Measurements from ENCODE around the gene ADAP1.
A peak's percentile ranks its signal among the peaks of the same experiment; 100 is the strongest.

Gene ADAP1

DNA sequence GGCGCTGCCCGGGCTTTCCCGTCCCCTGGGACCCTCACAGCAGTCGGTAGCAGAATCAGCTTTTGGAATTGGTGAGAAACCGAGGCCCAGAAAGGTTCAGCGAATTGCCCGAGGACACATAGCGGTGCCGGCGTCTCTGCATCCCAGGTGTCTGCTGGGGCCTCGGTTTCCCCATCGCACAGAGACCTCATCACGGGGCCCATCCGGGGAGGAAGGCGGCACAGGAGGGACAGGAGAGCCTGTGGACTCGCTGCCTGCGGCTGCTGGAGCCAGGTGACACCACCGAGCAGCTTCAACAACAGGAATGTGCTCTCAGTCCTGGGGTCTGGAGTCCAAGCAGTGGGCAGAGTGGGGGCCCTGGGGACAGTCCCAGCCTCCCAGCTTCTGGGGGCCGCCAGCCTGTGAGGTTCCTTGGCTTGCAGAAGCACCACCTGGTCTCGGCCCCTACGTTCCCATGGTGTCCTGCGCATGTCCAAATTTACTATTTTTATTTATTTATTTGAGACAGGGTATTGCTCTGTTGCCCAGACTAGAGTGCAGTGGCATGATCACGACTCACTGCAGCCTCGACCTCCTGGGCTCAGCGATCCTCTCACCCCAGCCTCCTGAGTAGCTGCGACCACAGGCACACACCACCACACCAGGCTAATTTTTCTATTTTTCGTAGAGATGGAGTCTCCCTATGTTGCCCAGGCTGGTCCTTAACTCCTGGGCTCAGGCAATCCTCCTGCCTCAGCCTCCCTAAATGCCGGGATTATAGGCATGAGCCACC, 21.4 kb upstream of the ADAP1 start:
- peaks cover 4% of the 10 kb centered on the region; the same call in 1 of the 2 replicates for H4K20me1 ChIP-seq (ENCODE audit: low read depth, low read length)
- peak overlapping the region; percentile 94; the same call in 1 of the 2 replicates for H3K9ac ChIP-seq (ENCODE audit: low read length)
- H3K4me2 ChIP-seq (ENCODE audit: low read depth, low read length, poor library complexity, severe bottlenecking): peak overlapping the region; percentile 33
- H2AFZ ChIP-seq (ENCODE audit: low read depth, low read length, severe bottlenecking): no peak overlapping the region
- no peak for TF ChIP-seq EZH2phosphoT487 (conservative IDR thresholded peaks at IDR 0.05; ENCODE audit: low read length)
- TF ChIP-seq, protein P1, sequence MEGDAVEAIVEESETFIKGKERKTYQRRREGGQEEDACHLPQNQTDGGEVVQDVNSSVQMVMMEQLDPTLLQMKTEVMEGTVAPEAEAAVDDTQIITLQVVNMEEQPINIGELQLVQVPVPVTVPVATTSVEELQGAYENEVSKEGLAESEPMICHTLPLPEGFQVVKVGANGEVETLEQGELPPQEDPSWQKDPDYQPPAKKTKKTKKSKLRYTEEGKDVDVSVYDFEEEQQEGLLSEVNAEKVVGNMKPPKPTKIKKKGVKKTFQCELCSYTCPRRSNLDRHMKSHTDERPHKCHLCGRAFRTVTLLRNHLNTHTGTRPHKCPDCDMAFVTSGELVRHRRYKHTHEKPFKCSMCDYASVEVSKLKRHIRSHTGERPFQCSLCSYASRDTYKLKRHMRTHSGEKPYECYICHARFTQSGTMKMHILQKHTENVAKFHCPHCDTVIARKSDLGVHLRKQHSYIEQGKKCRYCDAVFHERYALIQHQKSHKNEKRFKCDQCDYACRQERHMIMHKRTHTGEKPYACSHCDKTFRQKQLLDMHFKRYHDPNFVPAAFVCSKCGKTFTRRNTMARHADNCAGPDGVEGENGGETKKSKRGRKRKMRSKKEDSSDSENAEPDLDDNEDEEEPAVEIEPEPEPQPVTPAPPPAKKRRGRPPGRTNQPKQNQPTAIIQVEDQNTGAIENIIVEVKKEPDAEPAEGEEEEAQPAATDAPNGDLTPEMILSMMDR (IDR thresholded peaks at IDR 0.05; ENCODE audit: insufficient read depth, low read length, poor library complexity, severe bottlenecking): no peak
- peaks cover 13% of the 10 kb centered on the region; the same call in 1 of the 2 replicates for H3K36me3 ChIP-seq (ENCODE audit: low read length)
- no peaks in the 10 kb centered on the region for H3K27me3 ChIP-seq (ENCODE audit: low read length)
- H3K4me3 ChIP-seq (ENCODE audit: insufficient read depth, low read length, poor library complexity, severe bottlenecking): peak overlapping the region; percentile 98
- 0 out of 2 replicates have a peak, but pooled peaks cover 5% of the 10 kb centered on the region for H3F3A ChIP-seq (ENCODE audit: insufficient read depth)
- H3K9me3 ChIP-seq (ENCODE audit: insufficient read depth, low read length): no peaks in the 10 kb centered on the region
- no peak overlapping the region for H3K27ac ChIP-seq (ENCODE audit: low read depth, low read length)
- H3K79me2 ChIP-seq (ENCODE audit: insufficient read depth, low read length): peaks cover 36% of the 10 kb centered on the region
- no peaks in the 10 kb centered on the region for H3K9me2 ChIP-seq (replicated peaks; ENCODE audit: insufficient read depth, low read length)

DNA sequence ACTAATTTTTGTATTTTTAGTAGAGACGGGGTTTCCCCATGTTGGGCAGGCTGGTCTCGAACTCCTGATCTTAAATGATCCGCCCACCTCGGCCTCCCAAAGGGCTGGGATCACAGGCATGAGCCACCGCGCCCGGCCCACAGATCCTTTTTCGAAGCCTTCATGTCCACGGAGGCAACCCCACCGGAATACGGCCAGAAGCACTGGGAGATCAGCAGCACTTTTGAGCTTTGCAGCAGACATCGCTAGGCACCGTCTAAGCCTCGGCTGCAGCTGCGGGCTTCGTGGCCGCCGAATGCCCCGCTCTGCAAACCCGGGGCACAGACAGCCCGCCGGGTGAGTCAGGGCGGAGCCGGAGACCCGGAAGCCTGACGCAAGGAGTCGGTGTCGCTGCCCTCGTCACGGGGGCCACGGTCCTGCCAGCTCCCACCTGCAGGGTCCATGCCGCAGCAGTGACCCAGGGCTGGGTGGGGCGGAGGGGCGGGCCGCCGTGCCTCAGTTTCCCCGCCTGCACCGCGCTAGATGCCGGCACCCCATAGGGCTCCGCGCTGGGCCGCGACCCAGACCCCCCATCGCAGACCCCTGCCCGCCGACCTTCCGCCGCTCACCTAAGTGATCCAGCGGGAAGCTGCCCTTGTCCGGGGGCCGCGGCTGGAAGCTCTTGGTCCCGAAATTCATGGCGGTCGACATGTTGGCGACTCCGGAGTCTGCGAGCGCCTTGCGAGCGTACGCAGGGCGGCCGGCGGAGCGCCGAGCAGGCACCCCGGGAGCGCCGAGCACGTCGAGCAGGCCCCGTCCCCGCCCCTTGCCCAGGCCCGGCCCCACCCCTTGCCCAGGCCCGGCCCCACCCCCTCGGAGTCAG, 20.6 kb upstream of the ADAP1 start, which contains the start of gene COX19:
TSS of gene COX19 (minus strand) at position 730 of the 862 bp plus-strand sequence. CDS start at position 690, 40 bp downstream.
- H3K9me3 ChIP-seq (ENCODE audit: insufficient read depth, low read length): no peaks in the 10 kb centered on the region
- H3K79me2 ChIP-seq (ENCODE audit: insufficient read depth, low read length): peaks cover 36% of the 10 kb centered on the region
- peaks cover 13% of the 10 kb centered on the region; the same call in 1 of the 2 replicates for H3K36me3 ChIP-seq (ENCODE audit: low read length)
- H3K27ac ChIP-seq (ENCODE audit: low read depth, low read length): peak within 1 kb of the TSS; percentile 66
- H3K9me2 ChIP-seq (replicated peaks; ENCODE audit: insufficient read depth, low read length): no peaks in the 10 kb centered on the region
- H2AFZ ChIP-seq (ENCODE audit: low read depth, low read length, severe bottlenecking): peak within 1 kb of the TSS; percentile 88
- peak within 1 kb of the TSS; percentile 94 for H3K9ac ChIP-seq (ENCODE audit: low read length)
- 0 out of 2 replicates have a peak, but pooled peaks cover 5% of the 10 kb centered on the region for H3F3A ChIP-seq (ENCODE audit: insufficient read depth)
- peak within 1 kb of the TSS; percentile 98 for H3K4me3 ChIP-seq (ENCODE audit: insufficient read depth, low read length, poor library complexity, severe bottlenecking)
- no peaks in the 10 kb centered on the region for H3K27me3 ChIP-seq (ENCODE audit: low read length)
- H4K20me1 ChIP-seq (ENCODE audit: low read depth, low read length): peaks cover 4% of the 10 kb centered on the region; the same call in 1 of the 2 replicates
- H3K4me2 ChIP-seq (ENCODE audit: low read depth, low read length, poor library complexity, severe bottlenecking): peak within 1 kb of the TSS; percentile 92
- TF ChIP-seq, protein P1 (IDR thresholded peaks at IDR 0.05; ENCODE audit: insufficient read depth, low read length, poor library complexity, severe bottlenecking): no peak
- TF ChIP-seq EZH2phosphoT487 (conservative IDR thresholded peaks at IDR 0.05; ENCODE audit: low read length): no peak

DNA sequence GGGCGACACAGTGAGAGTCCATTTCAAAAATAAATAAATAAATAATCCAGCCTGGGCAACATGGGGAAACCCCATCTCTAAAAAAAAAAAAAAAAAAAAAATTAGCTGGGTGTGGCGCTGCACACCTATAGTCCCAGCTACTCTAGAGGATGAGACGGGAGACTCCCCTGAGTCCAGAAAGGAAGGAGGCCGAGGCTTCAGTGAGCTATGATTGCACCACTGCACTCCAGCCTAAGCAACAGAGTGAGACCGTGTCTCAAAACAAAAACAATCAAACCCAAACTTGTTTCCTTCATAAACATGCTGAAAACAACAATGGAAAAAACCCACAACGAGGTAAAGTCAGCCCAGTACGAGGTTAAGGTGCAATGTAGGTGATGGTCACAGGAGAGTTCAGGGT, 19.7 kb upstream of the ADAP1 start:
- H2AFZ ChIP-seq (ENCODE audit: low read depth, low read length, severe bottlenecking): no peak overlapping the region
- H3K36me3 ChIP-seq (ENCODE audit: low read length): peaks cover 13% of the 10 kb centered on the region; the same call in 1 of the 2 replicates
- peak overlapping the region; percentile 92 for H3K4me2 ChIP-seq (ENCODE audit: low read depth, low read length, poor library complexity, severe bottlenecking)
- peak overlapping the region; percentile 98 for H3K4me3 ChIP-seq (ENCODE audit: insufficient read depth, low read length, poor library complexity, severe bottlenecking)
- 0 out of 2 replicates have a peak, but pooled peaks cover 5% of the 10 kb centered on the region for H3F3A ChIP-seq (ENCODE audit: insufficient read depth)
- TF ChIP-seq, protein P1 (IDR thresholded peaks at IDR 0.05; ENCODE audit: insufficient read depth, low read length, poor library complexity, severe bottlenecking): no peak
- TF ChIP-seq EZH2phosphoT487 (conservative IDR thresholded peaks at IDR 0.05; ENCODE audit: low read length): no peak
- no peaks in the 10 kb centered on the region for H3K27me3 ChIP-seq (ENCODE audit: low read length)
- H3K9me2 ChIP-seq (replicated peaks; ENCODE audit: insufficient read depth, low read length): no peaks in the 10 kb centered on the region
- no peak overlapping the region for H3K27ac ChIP-seq (ENCODE audit: low read depth, low read length)
- no peaks in the 10 kb centered on the region for H3K9me3 ChIP-seq (ENCODE audit: insufficient read depth, low read length)
- peak overlapping the region; percentile 94 for H3K9ac ChIP-seq (ENCODE audit: low read length)
- peaks cover 4% of the 10 kb centered on the region; the same call in 1 of the 2 replicates for H4K20me1 ChIP-seq (ENCODE audit: low read depth, low read length)
- H3K79me2 ChIP-seq (ENCODE audit: insufficient read depth, low read length): peaks cover 41% of the 10 kb centered on the region
